A673 (cell line): ENCODE measurements around the gene YPEL3.

Source experiments
- CTCF ChIP-seq: fragments of 300-800, 200-600 bp; sonication (generic); conservative IDR thresholded peaks from 2 replicates; pipeline ENCODE4 v1.5.1; 2017; ENCODE audit warnings: low read depth, mild to moderate bottlenecking, antibody characterized with exemption, low read length, moderate library complexity, mixed read lengths
- EZH2 ChIP-seq: fragments of 200-600 bp; sonication (generic); IDR thresholded peaks from 2 replicates; pipeline ENCODE4 v1.6.1; 2017; ENCODE audit warnings: borderline replicate concordance, low read depth, mild to moderate bottlenecking, mixed read lengths, antibody characterized with exemption, low read length; ENCODE audit not compliant: poor library complexity, severe bottlenecking

GRCh38 chr16:30087181-30087898 lies 8.7 kb downstream of the YPEL3 start:
- TF ChIP-seq CTCF (no peak), EZH2 (no peak)
